Measurements from ENCODE around the gene PTPRM. TPM values are rescaled to one million over a fixed set of nuclear protein-coding genes. Genes with fewer than 3 reads are reported as not detected.

PTPRM gene
- total RNA-seq, 1 donor from 2014 or later = 13.9 TPM

DNA sequence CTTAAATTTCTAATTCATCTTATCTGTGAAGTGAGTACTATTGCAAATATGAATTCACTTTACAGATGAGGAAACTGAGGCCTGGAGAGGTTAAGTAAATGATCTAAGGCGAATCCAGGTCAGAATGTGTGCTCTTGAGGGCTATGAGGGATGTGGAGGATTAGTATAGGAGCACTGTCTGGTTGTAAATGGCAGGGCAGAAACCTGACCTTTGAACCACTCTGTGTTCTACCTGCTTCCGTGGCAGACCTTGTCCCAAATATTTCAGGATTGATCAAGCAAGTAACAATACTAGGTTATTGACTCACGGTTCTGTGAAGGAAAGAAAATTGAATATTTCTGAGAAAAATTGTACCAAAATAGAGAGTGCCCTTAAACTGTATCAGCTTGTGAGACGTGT, 74.7 kb downstream of the PTPRM start:
- DNase-seq (ENCODE audit: low spot score) = no peak
- no peaks in the 10 kb centered on the region for H3K36me3 ChIP-seq
- Mint-ChIP-seq H3K36me3 (no peaks in the 10 kb centered on the region), H3K4me3 (no peak overlapping the region), H3K4me1 (no peaks in the 10 kb centered on the region), H3K9me3 (no peaks in the 10 kb centered on the region), H3K27me3 (ENCODE audit: insufficient read depth, low read depth) (no peaks in the 10 kb centered on the region), H3K27ac (no peak overlapping the region)
- H2AFZ ChIP-seq (replicated peaks) = no peak overlapping the region
- no peaks in the 10 kb centered on the region for H4K20me1 ChIP-seq (ENCODE audit: low read depth)
- TF ChIP-seq, protein P1, sequence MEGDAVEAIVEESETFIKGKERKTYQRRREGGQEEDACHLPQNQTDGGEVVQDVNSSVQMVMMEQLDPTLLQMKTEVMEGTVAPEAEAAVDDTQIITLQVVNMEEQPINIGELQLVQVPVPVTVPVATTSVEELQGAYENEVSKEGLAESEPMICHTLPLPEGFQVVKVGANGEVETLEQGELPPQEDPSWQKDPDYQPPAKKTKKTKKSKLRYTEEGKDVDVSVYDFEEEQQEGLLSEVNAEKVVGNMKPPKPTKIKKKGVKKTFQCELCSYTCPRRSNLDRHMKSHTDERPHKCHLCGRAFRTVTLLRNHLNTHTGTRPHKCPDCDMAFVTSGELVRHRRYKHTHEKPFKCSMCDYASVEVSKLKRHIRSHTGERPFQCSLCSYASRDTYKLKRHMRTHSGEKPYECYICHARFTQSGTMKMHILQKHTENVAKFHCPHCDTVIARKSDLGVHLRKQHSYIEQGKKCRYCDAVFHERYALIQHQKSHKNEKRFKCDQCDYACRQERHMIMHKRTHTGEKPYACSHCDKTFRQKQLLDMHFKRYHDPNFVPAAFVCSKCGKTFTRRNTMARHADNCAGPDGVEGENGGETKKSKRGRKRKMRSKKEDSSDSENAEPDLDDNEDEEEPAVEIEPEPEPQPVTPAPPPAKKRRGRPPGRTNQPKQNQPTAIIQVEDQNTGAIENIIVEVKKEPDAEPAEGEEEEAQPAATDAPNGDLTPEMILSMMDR (IDR thresholded peaks at IDR 0.05) = no peak
- TF ChIP-seq EZH2 (IDR thresholded peaks at IDR 0.05) (no peak), EZH2phosphoT487 (IDR thresholded peaks at IDR 0.05) (no peak)
- H3K79me2 ChIP-seq (ENCODE audit: low read depth) = no peaks in the 10 kb centered on the region
- no peak overlapping the region for H3K9ac ChIP-seq
- no peaks in the 10 kb centered on the region for H3K27me3 ChIP-seq
- no peaks in the 10 kb centered on the region for H3K9me3 ChIP-seq (ENCODE audit: low read depth)
- no peak overlapping the region for H3K4me3 ChIP-seq
- no peak overlapping the region for H3K27ac ChIP-seq
- no peak overlapping the region for H3K4me2 ChIP-seq
- no peaks in the 10 kb centered on the region for H3F3A ChIP-seq (ENCODE audit: low read depth)
- peaks cover 8% of the 10 kb centered on the region for H3K4me1 ChIP-seq

DNA sequence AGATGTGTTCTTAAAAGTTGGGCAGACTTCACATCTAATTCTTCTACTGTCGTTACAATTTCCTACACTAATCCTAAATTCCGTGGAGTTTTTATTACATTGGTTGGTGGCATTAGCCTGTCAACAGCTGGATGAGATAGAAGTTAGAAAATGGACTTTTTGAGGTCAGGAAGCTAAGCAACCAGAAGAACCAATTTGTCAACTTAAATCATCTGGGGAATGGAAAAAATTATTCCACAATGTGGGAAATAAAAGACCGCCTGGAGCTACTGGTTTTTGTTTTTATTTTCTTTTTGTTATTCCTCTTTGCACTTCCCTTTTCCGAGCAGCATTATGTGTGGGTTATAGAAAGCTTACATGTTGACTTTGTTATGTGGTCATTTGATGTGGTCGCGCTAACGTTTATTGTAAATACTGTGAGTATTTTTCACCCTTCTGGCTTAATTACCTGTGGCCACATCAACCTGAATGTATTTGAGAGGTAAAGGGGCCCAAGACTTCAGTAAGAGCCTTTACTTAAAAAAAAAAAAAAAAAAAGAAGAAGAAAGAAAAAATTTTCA, 75.3 kb downstream of the PTPRM start:
- H3K27me3 Mint-ChIP-seq (ENCODE audit: insufficient read depth, low read depth) = no peaks in the 10 kb centered on the region
- Histone ChIP-seq H4K20me1 (ENCODE audit: low read depth) (no peaks in the 10 kb centered on the region), H3K27ac (no peak overlapping the region), H3K4me1 (peaks cover 8% of the 10 kb centered on the region), H3K4me3 (no peak overlapping the region), H3K4me2 (no peak overlapping the region), H2AFZ (replicated peaks) (no peak overlapping the region), H3K9ac (no peak overlapping the region), H3K79me2 (ENCODE audit: low read depth) (no peaks in the 10 kb centered on the region), H3K36me3 (no peaks in the 10 kb centered on the region), H3K27me3 (no peaks in the 10 kb centered on the region), H3K9me3 (ENCODE audit: low read depth) (no peaks in the 10 kb centered on the region), H3F3A (ENCODE audit: low read depth) (no peaks in the 10 kb centered on the region)
- TF ChIP-seq, protein P1 (IDR thresholded peaks at IDR 0.05) = no peak
- no peak for TF ChIP-seq EZH2 (IDR thresholded peaks at IDR 0.05)
- TF ChIP-seq EZH2phosphoT487 (IDR thresholded peaks at IDR 0.05) = no peak
- no peaks in the 10 kb centered on the region for H3K36me3 Mint-ChIP-seq
- H3K4me3 Mint-ChIP-seq = no peak overlapping the region
- no peak for DNase-seq (ENCODE audit: low spot score)
- no peaks in the 10 kb centered on the region for H3K4me1 Mint-ChIP-seq
- H3K9me3 Mint-ChIP-seq = no peaks in the 10 kb centered on the region
- H3K27ac Mint-ChIP-seq = no peak overlapping the region

DNA sequence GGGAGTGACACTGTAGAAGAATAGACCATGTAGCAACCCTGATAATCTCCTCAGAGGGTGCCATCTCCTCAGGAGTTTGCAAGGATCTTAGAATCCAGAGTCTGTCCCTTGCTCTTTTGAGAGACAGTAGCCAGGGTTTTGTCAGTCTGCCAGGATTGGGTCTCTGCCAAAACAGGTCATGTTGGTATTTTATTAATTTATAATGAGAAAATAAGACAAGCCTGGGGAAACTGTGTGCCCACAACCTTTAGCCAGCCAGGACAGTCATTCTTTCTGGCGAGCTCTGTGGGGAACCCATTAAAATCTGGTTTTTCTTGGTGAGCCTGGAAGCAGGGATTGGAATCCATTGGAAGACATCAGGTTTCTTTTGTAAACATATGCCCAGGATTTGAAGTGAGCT, 78.6 kb downstream of the PTPRM start:
- no peak overlapping the region for H3K27ac Mint-ChIP-seq
- H2AFZ ChIP-seq (replicated peaks) = no peak overlapping the region

More for the DNA sequence above, 78.6 kb downstream of the PTPRM start:
- Mint-ChIP-seq H3K9me3 (peaks cover 12% of the 10 kb centered on the region), H3K27me3 (ENCODE audit: insufficient read depth, low read depth) (no peaks in the 10 kb centered on the region), H3K4me1 (no peaks in the 10 kb centered on the region), H3K4me3 (no peak overlapping the region), H3K36me3 (no peaks in the 10 kb centered on the region)
- peak overlapping the region; percentile 56 for H3K27ac ChIP-seq
- H3F3A ChIP-seq (ENCODE audit: low read depth) = no peaks in the 10 kb centered on the region
- no peaks in the 10 kb centered on the region for H3K36me3 ChIP-seq
- TF ChIP-seq EZH2phosphoT487 (IDR thresholded peaks at IDR 0.05) (no peak), EZH2 (IDR thresholded peaks at IDR 0.05) (no peak)
- TF ChIP-seq, protein P1 (IDR thresholded peaks at IDR 0.05) = no peak
- H3K4me1 ChIP-seq = peaks cover 8% of the 10 kb centered on the region
- no peaks in the 10 kb centered on the region for H4K20me1 ChIP-seq (ENCODE audit: low read depth)
- DNase-seq (ENCODE audit: low spot score) = no peak
- no peak overlapping the region for H3K9ac ChIP-seq
- no peak overlapping the region for H3K4me3 ChIP-seq
- no peaks in the 10 kb centered on the region for H3K27me3 ChIP-seq
- no peaks in the 10 kb centered on the region for H3K79me2 ChIP-seq (ENCODE audit: low read depth)
- peak overlapping the region; percentile 10 for H3K4me2 ChIP-seq
- H3K9me3 ChIP-seq (ENCODE audit: low read depth) = no peaks in the 10 kb centered on the region

Data from neural progenitor cell (in vitro differentiated cells).